ENCODE measurements around the gene GRIN2A. TPM values are rescaled to one million over a fixed set of nuclear protein-coding genes. Genes with fewer than 3 reads are reported as not detected.

The GRIN2A gene
- total RNA-seq, 2 experiments from 2014 or later, result not detected

GRCh38 chr16:10100829-10101228, 81.4 kb downstream of the GRIN2A start:
- no peak overlapping the region for H3K27ac ChIP-seq (ENCODE audit: low read depth, low read length, poor library complexity, severe bottlenecking)
- no peak overlapping the region for H3K4me2 ChIP-seq (ENCODE audit: low read length)
- TF ChIP-seq EZH2phosphoT487 (IDR thresholded peaks at IDR 0.05; ENCODE audit: borderline replicate concordance, low read depth, low read length) (no peak), CTCF (conservative IDR thresholded peaks at IDR 0.05; ENCODE audit: low read length) (no peak)
- intact Hi-C loops (cut with micrococcal nuclease; ENCODE audit: unreplicated experiment), result no loop called here
- no peak overlapping the region for H3K4me3 ChIP-seq (ENCODE audit: low read depth, low read length, poor library complexity, severe bottlenecking)
- H3K36me3 ChIP-seq (ENCODE audit: insufficient read depth, low read length), result no peaks in the 10 kb centered on the region
- no peaks in the 10 kb centered on the region for H3K4me1 ChIP-seq (ENCODE audit: insufficient read depth, low read length, poor library complexity, severe bottlenecking)
- H3K79me2 ChIP-seq (ENCODE audit: insufficient read depth, low read depth, low read length), result no peaks in the 10 kb centered on the region
- DNase-seq (ENCODE audit: low spot score), result no peak
- H3K9me2 ChIP-seq (ENCODE audit: insufficient read depth, low read length), result no peaks in the 10 kb centered on the region
- CTCF ChIA-PET (ENCODE audit: unreplicated experiment), result no interaction called here
- no TSS peak for BruUV-seq (replicated peaks)
- no peak overlapping the region for H2AFZ ChIP-seq (ENCODE audit: low read length)
- H3K9me3 ChIP-seq (ENCODE audit: low read length), result no peaks in the 10 kb centered on the region
- POLR2A ChIA-PET, result no interaction called here
- H4K20me1 ChIP-seq (ENCODE audit: insufficient read depth, low read length), result no peaks in the 10 kb centered on the region

- no peak for DNase-seq (ENCODE audit: low spot score)
- intact Hi-C loops (cut with micrococcal nuclease; ENCODE audit: unreplicated experiment), result no loop called here
- POLR2A ChIA-PET, result no interaction called here
- Histone ChIP-seq H3K36me3 (ENCODE audit: insufficient read depth, low read length) (no peaks in the 10 kb centered on the region), H3K4me3 (ENCODE audit: low read depth, low read length, poor library complexity, severe bottlenecking) (no peak overlapping the region), H4K20me1 (ENCODE audit: insufficient read depth, low read length) (no peaks in the 10 kb centered on the region), H3K79me2 (ENCODE audit: insufficient read depth, low read depth, low read length) (no peaks in the 10 kb centered on the region), H2AFZ (ENCODE audit: low read length) (no peak overlapping the region), H3K9me3 (ENCODE audit: low read length) (no peaks in the 10 kb centered on the region), H3K4me2 (ENCODE audit: low read length) (no peak overlapping the region), H3K27ac (ENCODE audit: low read depth, low read length, poor library complexity, severe bottlenecking) (no peak overlapping the region), H3K9me2 (ENCODE audit: insufficient read depth, low read length) (no peaks in the 10 kb centered on the region), H3K4me1 (ENCODE audit: insufficient read depth, low read length, poor library complexity, severe bottlenecking) (no peaks in the 10 kb centered on the region)
- TF ChIP-seq EZH2phosphoT487 (IDR thresholded peaks at IDR 0.05; ENCODE audit: borderline replicate concordance, low read depth, low read length) (no peak), CTCF (conservative IDR thresholded peaks at IDR 0.05; ENCODE audit: low read length) (no peak)
- BruUV-seq (replicated peaks), result no TSS peak
- CTCF ChIA-PET (ENCODE audit: unreplicated experiment), result no interaction called here
Measured at GRCh38 chr16:10098991-10099390, 83.2 kb downstream of the GRIN2A start.

- H3K9me2 ChIP-seq (ENCODE audit: insufficient read depth, low read length), result no peaks in the 10 kb centered on the region
- H3K4me1 ChIP-seq (ENCODE audit: insufficient read depth, low read length, poor library complexity, severe bottlenecking), result no peaks in the 10 kb centered on the region
- no peaks in the 10 kb centered on the region for H3K79me2 ChIP-seq (ENCODE audit: insufficient read depth, low read depth, low read length)
- no TSS peak for BruUV-seq (replicated peaks)
- ChIA-PET CTCF (ENCODE audit: unreplicated experiment) (no interaction called here), POLR2A (no interaction called here)
- intact Hi-C loops (cut with micrococcal nuclease; ENCODE audit: unreplicated experiment), result no loop called here
- H3K27ac ChIP-seq (ENCODE audit: low read depth, low read length, poor library complexity, severe bottlenecking), result no peak overlapping the region
- no peak overlapping the region for H3K4me2 ChIP-seq (ENCODE audit: low read length)
- no peaks in the 10 kb centered on the region for H4K20me1 ChIP-seq (ENCODE audit: insufficient read depth, low read length)
- no peaks in the 10 kb centered on the region for H3K9me3 ChIP-seq (ENCODE audit: low read length)
- no peak for TF ChIP-seq CTCF (conservative IDR thresholded peaks at IDR 0.05; ENCODE audit: low read length)
- TF ChIP-seq EZH2phosphoT487 (IDR thresholded peaks at IDR 0.05; ENCODE audit: borderline replicate concordance, low read depth, low read length), result no peak
- H3K4me3 ChIP-seq (ENCODE audit: low read depth, low read length, poor library complexity, severe bottlenecking), result no peak overlapping the region
- no peak for DNase-seq (ENCODE audit: low spot score)
- no peak overlapping the region for H2AFZ ChIP-seq (ENCODE audit: low read length)
- no peaks in the 10 kb centered on the region for H3K36me3 ChIP-seq (ENCODE audit: insufficient read depth, low read length)
Measured at GRCh38 chr16:10097271-10097670, 85.0 kb downstream of the GRIN2A start.

Data from OCI-LY7 (cell line).